ENCODE data around the gene DNHD1. TPM values are rescaled to one million over a fixed set of nuclear protein-coding genes. Genes with fewer than 3 reads are reported as not detected.
A peak's percentile ranks its signal among the peaks of the same experiment; 100 is the strongest.

DNHD1 gene
- total RNA-seq, 4 donors from 2014 or later = 2.9 to 20.9 (median 9.8) TPM

GRCh38 chr11:6599881-6600390 lies 102.9 kb downstream of the DNHD1 start:
- Histone ChIP-seq H3K4me1 (peaks cover 12 to 79% (median 28%) of the 10 kb centered on the region in 3 donors), H3K36me3 (peaks cover 3 to 45% of the 10 kb centered on the region in 2 donors), H3K4me3 (no peak overlapping the region), H3K27ac (peak overlapping the region in 1 of 4 donors; percentile 31), H3K27me3 (no peaks in the 10 kb centered on the region), H3K9me3 (no peaks in the 10 kb centered on the region)
- 86% methylated on average over 1 of the region's 2 CpGs; no CpG with 5 or more reads in 1 of the 2 donors for WGBS, 2 donors (ENCODE audit: low coverage in 1 of 2)
- ATAC-seq = no peak
- TF ChIP-seq POLR2A (IDR thresholded peaks at IDR 0.05) = no peak
- TF ChIP-seq EP300 (IDR thresholded peaks at IDR 0.05) = no peak
- no peak for TF ChIP-seq POLR2AphosphoS5 (IDR thresholded peaks at IDR 0.05)
- no peak for TF ChIP-seq CTCF (IDR thresholded peaks at IDR 0.05)

- ATAC-seq = no peak
- TF ChIP-seq POLR2AphosphoS5 (IDR thresholded peaks at IDR 0.05) (no peak), CTCF (IDR thresholded peaks at IDR 0.05) (no peak), EP300 (IDR thresholded peaks at IDR 0.05) (no peak), POLR2A (IDR thresholded peaks at IDR 0.05) (no peak)
- 100% methylated on average over 1 of the region's 13 CpGs; no CpG with 5 or more reads in 1 of the 2 donors for WGBS, 2 donors (ENCODE audit: low coverage in 1 of 2)
- H3K36me3 ChIP-seq = peaks cover 3 to 45% of the 10 kb centered on the region in 2 donors
- no peaks in the 10 kb centered on the region for H3K9me3 ChIP-seq
- peaks cover 10 to 85% (median 27%) of the 10 kb centered on the region in 3 donors for H3K4me1 ChIP-seq
- no peaks in the 10 kb centered on the region for H3K27me3 ChIP-seq
- H3K4me3 ChIP-seq = no peak overlapping the region
- H3K27ac ChIP-seq = no peak overlapping the region
These were observed 104.0 kb downstream of the DNHD1 start for GRCh38 chr11:6601041-6601461.

- peak overlapping the region; percentile 98 to 99 (median 98) for H3K27ac ChIP-seq
These were observed 105.2 kb downstream of the DNHD1 start for GRCh38 chr11:6602096-6602940.

GRCh38 chr11:6603287-6604080 lies 106.4 kb downstream of the DNHD1 start, which contains the start of the genes ILK and RRP8:
Gene ILK (plus strand): TSS chr11:6603774. CDS start chr11:6604272, 498 bp downstream.
Gene RRP8 (minus strand): TSS chr11:6603616. CDS start chr11:6603502, 114 bp downstream.
- Histone ChIP-seq H3K36me3 (peaks cover 3 to 45% of the 10 kb centered on the region in 2 donors), H3K9me3 (no peaks in the 10 kb centered on the region), H3K4me3 (peak within 1 kb of the TSS; percentile 91 to 93), H3K27me3 (no peaks in the 10 kb centered on the region), H3K4me1 (peaks cover 7 to 85% (median 35%) of the 10 kb centered on the region in 3 donors), H3K27ac (peak within 1 kb of the TSS; percentile 98 to 99 (median 98))
- ATAC-seq = peak; percentile 91
- WGBS, 2 donors (ENCODE audit: low coverage in 1 of 2) = 0 to 2% methylated on average over 3 to 9 of the region's 72 CpGs
- TF ChIP-seq POLR2A (IDR thresholded peaks at IDR 0.05) (peak; percentile 86 to 92), CTCF (IDR thresholded peaks at IDR 0.05) (peak in 2 of 4 experiments; percentile 40 to 71), EP300 (IDR thresholded peaks at IDR 0.05) (no peak), POLR2AphosphoS5 (IDR thresholded peaks at IDR 0.05) (peak; percentile 77)

More at GRCh38 chr11:6602096-6602940, 105.2 kb downstream of the DNHD1 start:
- Histone ChIP-seq H3K4me1 (peaks cover 2 to 85% (median 23%) of the 10 kb centered on the region in 3 donors), H3K36me3 (peaks cover 3 to 45% of the 10 kb centered on the region in 2 donors), H3K27me3 (no peaks in the 10 kb centered on the region), H3K9me3 (no peaks in the 10 kb centered on the region), H3K4me3 (peak overlapping the region; percentile 91 to 93)
- WGBS, 2 donors (ENCODE audit: low coverage in 1 of 2) = 30 to 44% methylated on average over 5 to 6 of the region's 7 CpGs
- TF ChIP-seq POLR2A (IDR thresholded peaks at IDR 0.05) (no peak), EP300 (IDR thresholded peaks at IDR 0.05) (no peak), CTCF (IDR thresholded peaks at IDR 0.05) (no peak), POLR2AphosphoS5 (IDR thresholded peaks at IDR 0.05) (no peak)
- ATAC-seq = no peak
